ENCODE data around the gene CRK.

DNA sequence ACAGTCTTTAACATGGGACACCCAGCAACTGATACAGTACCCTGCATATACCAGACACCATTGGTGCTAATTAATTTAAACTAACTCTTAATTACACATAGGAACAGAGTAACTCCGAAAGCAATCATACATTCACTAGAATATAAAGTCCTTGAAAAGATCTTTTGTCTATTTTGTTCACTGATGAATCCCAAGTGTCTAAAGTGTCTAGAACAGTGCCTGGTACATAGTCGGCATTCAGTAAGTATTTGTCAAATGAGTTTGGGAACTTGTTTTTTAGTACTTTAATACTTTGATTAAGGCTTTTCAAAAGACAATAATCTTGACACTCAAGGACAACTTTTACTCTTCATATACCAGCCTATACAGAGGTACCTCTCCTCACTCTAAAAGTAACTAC, 69.8 kb downstream of the CRK start:
- TF ChIP-seq, protein P1, sequence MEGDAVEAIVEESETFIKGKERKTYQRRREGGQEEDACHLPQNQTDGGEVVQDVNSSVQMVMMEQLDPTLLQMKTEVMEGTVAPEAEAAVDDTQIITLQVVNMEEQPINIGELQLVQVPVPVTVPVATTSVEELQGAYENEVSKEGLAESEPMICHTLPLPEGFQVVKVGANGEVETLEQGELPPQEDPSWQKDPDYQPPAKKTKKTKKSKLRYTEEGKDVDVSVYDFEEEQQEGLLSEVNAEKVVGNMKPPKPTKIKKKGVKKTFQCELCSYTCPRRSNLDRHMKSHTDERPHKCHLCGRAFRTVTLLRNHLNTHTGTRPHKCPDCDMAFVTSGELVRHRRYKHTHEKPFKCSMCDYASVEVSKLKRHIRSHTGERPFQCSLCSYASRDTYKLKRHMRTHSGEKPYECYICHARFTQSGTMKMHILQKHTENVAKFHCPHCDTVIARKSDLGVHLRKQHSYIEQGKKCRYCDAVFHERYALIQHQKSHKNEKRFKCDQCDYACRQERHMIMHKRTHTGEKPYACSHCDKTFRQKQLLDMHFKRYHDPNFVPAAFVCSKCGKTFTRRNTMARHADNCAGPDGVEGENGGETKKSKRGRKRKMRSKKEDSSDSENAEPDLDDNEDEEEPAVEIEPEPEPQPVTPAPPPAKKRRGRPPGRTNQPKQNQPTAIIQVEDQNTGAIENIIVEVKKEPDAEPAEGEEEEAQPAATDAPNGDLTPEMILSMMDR (IDR thresholded peaks at IDR 0.05) = no peak
- TF ChIP-seq POLR2A (IDR thresholded peaks at IDR 0.05) = no peak

Measured in stomach (tissue), 4 donors.